Fibroblast of skin of back (primary cell): ENCODE measurements around the gene TMPRSS9.
"Not testable (repeated sequence)": the region's sequence is repeated elsewhere in the genome, so short reads cannot be mapped to it uniquely, and the experiment has no call there.

ENCODE experiments used
- DNase-seq: peaks from one replicate; pipeline ENCODE4 v3.0.0-alpha.2; 2013

The TMPRSS9 gene

GRCh38 chr19:2438178-2438577 lies 78.1 kb downstream of the TMPRSS9 start:
- no peak for DNase-seq

GRCh38 chr19:2440515-2440914 lies 80.5 kb downstream of the TMPRSS9 start:
- no peak for DNase-seq

- no peak for DNase-seq
These were observed 81.2 kb downstream of the TMPRSS9 start for GRCh38 chr19:2441096-2441752.

- DNase-seq, result no peak
These were observed 83.2 kb downstream of the TMPRSS9 start for GRCh38 chr19:2443116-2443784.

- DNase-seq, result no peak
These were observed 83.7 kb downstream of the TMPRSS9 start for GRCh38 chr19:2443785-2444182.

GRCh38 chr19:2444251-2445002 lies 84.4 kb downstream of the TMPRSS9 start:
- DNase-seq, result no peak

GRCh38 chr19:2446381-2446780 lies 86.3 kb downstream of the TMPRSS9 start:
- DNase-seq, result no peak

- DNase-seq, result peak; percentile 35
These were observed 89.0 kb downstream of the TMPRSS9 start for GRCh38 chr19:2449019-2449418.

GRCh38 chr19:2451138-2451537 lies 91.1 kb downstream of the TMPRSS9 start:
- no peak for DNase-seq

- no peak for DNase-seq
These were observed 91.7 kb downstream of the TMPRSS9 start for GRCh38 chr19:2451741-2452140.

GRCh38 chr19:2453431-2454025 lies 93.5 kb downstream of the TMPRSS9 start:
- DNase-seq, result no peak

GRCh38 chr19:2454199-2454961 lies 94.3 kb downstream of the TMPRSS9 start:
- no peak for DNase-seq

- DNase-seq, result no peak
These were observed 95.1 kb downstream of the TMPRSS9 start for GRCh38 chr19:2454962-2455850.

GRCh38 chr19:2455851-2456570 lies 95.9 kb downstream of the TMPRSS9 start:
- DNase-seq, result no peak

GRCh38 chr19:2457394-2458037 lies 97.5 kb downstream of the TMPRSS9 start:
- DNase-seq, result no peak

- DNase-seq, result no peak
These were observed 98.0 kb downstream of the TMPRSS9 start for GRCh38 chr19:2458054-2458453.

- not testable (repeated sequence) for DNase-seq
These were observed 98.7 kb downstream of the TMPRSS9 start for GRCh38 chr19:2458776-2459175.

GRCh38 chr19:2460245-2460644 lies 100.2 kb downstream of the TMPRSS9 start:
- no peak for DNase-seq

- DNase-seq, result peak; percentile 88
These were observed 101.9 kb downstream of the TMPRSS9 start for GRCh38 chr19:2461751-2462634.
